Measurements from ENCODE around the gene FAM72A. TPM values are rescaled to one million over a fixed set of nuclear protein-coding genes. Genes with fewer than 3 reads are reported as not detected.

Gene FAM72A
- total RNA-seq, 1 donor = 1.9 TPM

GRCh38 chr1:206142011-206142410 lies 60.6 kb downstream of the FAM72A start:
- Histone ChIP-seq H3K4me1 (ENCODE audit: insufficient read depth, low read length) (no peaks in the 10 kb centered on the region), H3K4me3 (ENCODE audit: low read length) (no peak overlapping the region), H3K9me3 (ENCODE audit: low read depth, low read length) (no peaks in the 10 kb centered on the region), H3K27me3 (ENCODE audit: insufficient read depth, low read length) (peaks cover 5% of the 10 kb centered on the region)

- Histone ChIP-seq H3K9me3 (ENCODE audit: low read depth, low read length) (no peaks in the 10 kb centered on the region), H3K4me3 (ENCODE audit: low read length) (no peak overlapping the region), H3K4me1 (ENCODE audit: insufficient read depth, low read length) (no peaks in the 10 kb centered on the region), H3K27me3 (ENCODE audit: insufficient read depth, low read length) (peaks cover 5% of the 10 kb centered on the region)
Measured at GRCh38 chr1:206136241-206136640, 66.4 kb downstream of the FAM72A start.

Other genes starting within 250 kb of the FAM72A start
- 0.10 TPM for gene RAB7B, start 199.4 kb downstream of the FAM72A start, total RNA-seq
- gene CTSE, start 178.9 kb downstream of the FAM72A start, total RNA-seq = not detected
- gene RHEX, start 149.7 kb downstream of the FAM72A start, total RNA-seq = not detected
- not detected for gene AVPR1B, start 85.5 kb downstream of the FAM72A start, total RNA-seq
- 30.2 TPM for gene SRGAP2, start 702 bp upstream of the FAM72A start, total RNA-seq